Prostate gland (tissue), 2 donors: ENCODE results near the gene LCORL. TPM values are rescaled to one million over a fixed set of nuclear protein-coding genes. Genes with fewer than 3 reads are reported as not detected.

Experiments used
- DNase-seq: peaks from one replicate; pipeline ENCODE4 v3.0.0-alpha.2; 2019; ENCODE audit warnings: low spot score
- H3K27ac ChIP-seq, 2 donors: fragments of 200-600 bp; sonication (generic); 2 replicates each; pipeline ENCODE4 v1.5.1; 2017 to 2019
- H3K27me3 ChIP-seq: fragments of 200-600 bp; sonication (generic); replicated peaks from 2 replicates; pipeline ENCODE4 v1.5.1; 2019; ENCODE audit not compliant: insufficient read depth
- H3K36me3 ChIP-seq, 2 donors: fragments of 200-600 bp; sonication (generic); 1 replicate in 1 of 2; 2 replicates in 1 of 2; pipeline versions ENCODE4 v1.5.1 to v1.8.1; 2017 to 2019
- H3K4me1 ChIP-seq: fragments of 200-600 bp; sonication (generic); replicated peaks from 2 replicates; pipeline ENCODE4 v1.5.1; 2019
- H3K4me3 ChIP-seq, 2 donors: fragments of 200-600 bp; sonication (generic); 2 replicates each; pipeline ENCODE4 v1.5.1; 2017 to 2019
- H3K9me3 ChIP-seq: fragments of 200-600 bp; sonication (generic); 2 replicates; pipeline ENCODE4 v1.5.1; 2017
- POLR2A ChIP-seq: fragments of 450-650 bp; IDR thresholded peaks from one replicate; pipeline ENCODE4 v1.6.1; 2016; ENCODE audit warnings: antibody characterized with exemption, mild to moderate bottlenecking
- POLR2AphosphoS5 ChIP-seq: sonication (generic); formaldehyde crosslinking; IDR thresholded peaks from one replicate; pipeline ENCODE4 v1.6.1; 2017; ENCODE audit warnings: antibody characterized with exemption
- WGBS: methylation state at CpG from one replicate; pipeline ENCODE4 v1.1.5; 2018; 5-methylcytosine and 5-hydroxymethylcytosine counted together
- intact Hi-C: fragments of 100-400 bp; cut with DNase I; formaldehyde crosslinking; loops from one replicate; pipeline ENCODE4 v1.14.2; 2022
- total RNA-seq, 2 donors: library from RNA; depleted of rRNA; stranded (reverse); fragments of >200 nt; gene quantifications; one replicate each; pipeline ENCODE4 v1.1.0, GENCODE V29; 2016
- TF ChIP-seq, protein P1 (sequence below), 4 experiments: fragments of 200-600 bp in 2 of 4; fragments of 450-650 bp in 2 of 4; sonication (generic) in 2 of 4; IDR thresholded peaks; 1 replicate in 3 of 4; 2 replicates in 1 of 4; pipeline ENCODE4 v1.5.1; 2016 to 2019; ENCODE audit warnings: antibody characterized with exemption in 4 of 4, mild to moderate bottlenecking in 2 of 4, moderate library complexity in 2 of 4

LCORL gene
- total RNA-seq, 2 donors from 2014 or later = 17.8 to 34.5 TPM

DNA sequence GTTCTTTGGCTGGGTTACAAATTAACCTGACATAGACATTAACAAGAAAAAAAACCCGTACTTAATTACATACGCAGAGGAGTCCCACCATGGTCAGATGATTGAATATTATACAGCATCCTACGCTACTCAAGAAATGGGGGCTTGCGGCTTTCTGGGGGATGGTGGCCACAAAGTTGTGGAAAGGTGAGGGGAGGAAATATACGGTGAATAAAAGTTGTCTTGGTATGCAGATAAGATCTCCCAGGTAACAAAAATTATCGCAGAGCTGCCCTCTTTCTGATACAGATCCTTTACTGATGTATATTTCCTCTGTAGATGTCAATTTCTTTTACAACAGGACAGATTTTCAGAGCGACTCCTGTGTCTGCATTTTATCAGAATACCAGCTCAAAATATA is 211.9 kb downstream of the LCORL start:
- Histone ChIP-seq H3K4me1 (peaks cover 8% of the 10 kb centered on the region), H3K9me3 (no peaks in the 10 kb centered on the region), H3K27ac (peak overlapping the region; percentile 89 to 93), H3K27me3 (no peaks in the 10 kb centered on the region), H3K4me3 (peak overlapping the region; percentile 59 to 81), H3K36me3 (no peaks in the 10 kb centered on the region)
- intact Hi-C loops = loop anchor here (2.0 to 10.0 kb wide), 3 partner anchors 213 to 255 kb away; partner anchors contain the start of gene LAP3
- 2% methylated on average over 7 of the region's 7 CpGs for WGBS
- TF ChIP-seq, protein P1, sequence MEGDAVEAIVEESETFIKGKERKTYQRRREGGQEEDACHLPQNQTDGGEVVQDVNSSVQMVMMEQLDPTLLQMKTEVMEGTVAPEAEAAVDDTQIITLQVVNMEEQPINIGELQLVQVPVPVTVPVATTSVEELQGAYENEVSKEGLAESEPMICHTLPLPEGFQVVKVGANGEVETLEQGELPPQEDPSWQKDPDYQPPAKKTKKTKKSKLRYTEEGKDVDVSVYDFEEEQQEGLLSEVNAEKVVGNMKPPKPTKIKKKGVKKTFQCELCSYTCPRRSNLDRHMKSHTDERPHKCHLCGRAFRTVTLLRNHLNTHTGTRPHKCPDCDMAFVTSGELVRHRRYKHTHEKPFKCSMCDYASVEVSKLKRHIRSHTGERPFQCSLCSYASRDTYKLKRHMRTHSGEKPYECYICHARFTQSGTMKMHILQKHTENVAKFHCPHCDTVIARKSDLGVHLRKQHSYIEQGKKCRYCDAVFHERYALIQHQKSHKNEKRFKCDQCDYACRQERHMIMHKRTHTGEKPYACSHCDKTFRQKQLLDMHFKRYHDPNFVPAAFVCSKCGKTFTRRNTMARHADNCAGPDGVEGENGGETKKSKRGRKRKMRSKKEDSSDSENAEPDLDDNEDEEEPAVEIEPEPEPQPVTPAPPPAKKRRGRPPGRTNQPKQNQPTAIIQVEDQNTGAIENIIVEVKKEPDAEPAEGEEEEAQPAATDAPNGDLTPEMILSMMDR (IDR thresholded peaks at IDR 0.05) = no peak
- TF ChIP-seq POLR2A (no peak), POLR2AphosphoS5 (no peak)
- DNase-seq = no peak

GRCh38 chr4:17807446-17807845 is 214.1 kb downstream of the LCORL start:
- WGBS = 44% methylated on average over 6 of the region's 6 CpGs
- Histone ChIP-seq H3K27me3 (no peaks in the 10 kb centered on the region), H3K4me3 (no peak overlapping the region), H3K36me3 (peaks cover 4 to 5% of the 10 kb centered on the region in 2 donors), H3K27ac (no peak overlapping the region), H3K4me1 (peaks cover 8% of the 10 kb centered on the region), H3K9me3 (no peaks in the 10 kb centered on the region)
- TF ChIP-seq, protein P1 (IDR thresholded peaks at IDR 0.05) = no peak
- intact Hi-C loops = loop anchor here (10.0 kb wide), 1 partner anchor 253 kb away; no protein-coding TSS in a partner anchor
- DNase-seq = no peak

GRCh38 chr4:17805580-17806155 is 215.9 kb downstream of the LCORL start:
- intact Hi-C loops = loop anchor here (10.0 kb wide), 1 partner anchor 251 kb away; no protein-coding TSS in a partner anchor
- Histone ChIP-seq H3K27me3 (no peaks in the 10 kb centered on the region), H3K4me1 (peaks cover 5% of the 10 kb centered on the region), H3K9me3 (no peaks in the 10 kb centered on the region), H3K27ac (no peak overlapping the region), H3K36me3 (peaks cover 4 to 5% of the 10 kb centered on the region in 2 donors), H3K4me3 (no peak overlapping the region)
- DNase-seq = no peak
- TF ChIP-seq POLR2A (no peak), POLR2AphosphoS5 (no peak)
- TF ChIP-seq, protein P1 (IDR thresholded peaks at IDR 0.05) = no peak
- WGBS = 97% methylated on average over 3 of the region's 3 CpGs

- no peaks in the 10 kb centered on the region for H3K4me1 ChIP-seq
- no peak overlapping the region for H3K27ac ChIP-seq
- TF ChIP-seq POLR2AphosphoS5 = no peak
- TF ChIP-seq POLR2A = no peak
- TF ChIP-seq, protein P1 (IDR thresholded peaks at IDR 0.05) = no peak
- no peaks in the 10 kb centered on the region for H3K9me3 ChIP-seq
- no peaks in the 10 kb centered on the region for H3K27me3 ChIP-seq
- no peaks in the 10 kb centered on the region for H3K36me3 ChIP-seq
- intact Hi-C loops = no loop called here
- WGBS = 91% methylated on average over 1 of the region's 1 CpG
- no peak for DNase-seq
- no peak overlapping the region for H3K4me3 ChIP-seq
Observed at GRCh38 chr4:17797808-17798207, 223.7 kb downstream of the LCORL start.

GRCh38 chr4:17794730-17795129 is 226.8 kb downstream of the LCORL start:
- Histone ChIP-seq H3K36me3 (no peaks in the 10 kb centered on the region), H3K4me1 (no peaks in the 10 kb centered on the region), H3K27me3 (no peaks in the 10 kb centered on the region), H3K9me3 (no peaks in the 10 kb centered on the region), H3K4me3 (no peak overlapping the region), H3K27ac (no peak overlapping the region)
- TF ChIP-seq POLR2A (no peak), POLR2AphosphoS5 (no peak)
- TF ChIP-seq, protein P1 (IDR thresholded peaks at IDR 0.05) = no peak
- intact Hi-C loops = no loop called here
- DNase-seq = no peak
- WGBS = 71% methylated on average over 1 of the region's 1 CpG
